ENCODE results near the gene B3GLCT. TPM values are rescaled to one million over a fixed set of nuclear protein-coding genes. Genes with fewer than 3 reads are reported as not detected.
A peak's percentile ranks its signal among the peaks of the same experiment; 100 is the strongest.

The B3GLCT gene
- total and polyA plus RNA-seq, 3 experiments from 2014 or later, result 5.2 to 10.4 (median 5.6) TPM

DNA sequence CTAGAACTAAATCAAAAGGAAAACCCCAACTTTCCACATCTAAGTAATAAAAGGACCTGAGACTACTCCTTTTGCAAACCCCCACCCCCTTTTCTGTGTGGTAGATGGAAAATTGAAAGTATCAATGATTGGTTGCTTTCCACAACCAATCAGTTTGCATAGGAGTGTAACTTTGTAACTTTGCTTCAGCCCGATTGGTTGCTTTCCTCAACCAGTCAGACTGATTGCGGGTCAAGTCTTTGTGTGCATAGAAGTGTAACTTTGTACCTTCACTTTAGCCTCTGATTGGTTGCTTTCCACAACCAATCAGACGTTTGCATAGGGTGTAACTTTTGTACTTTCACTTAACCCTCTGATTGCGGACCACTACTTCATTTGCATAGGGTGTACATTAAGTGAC lies 8.0 kb upstream of the B3GLCT start:
- H3K4me3 ChIP-seq (ENCODE audit: low read length), result no peak overlapping the region
- DNase-seq, result no peak
- H3K27me3 ChIP-seq (ENCODE audit: insufficient read depth, low read length, poor library complexity, severe bottlenecking), result no peaks in the 10 kb centered on the region
- no peaks in the 10 kb centered on the region for H3K9me3 ChIP-seq (ENCODE audit: low read length)
- H3K27ac ChIP-seq (ENCODE audit: low read depth, low read length), result no peak overlapping the region
- H3K9me3 Mint-ChIP-seq, result peaks cover 0 to 2% (median 0%) of the 10 kb centered on the region in 5 donors
- POLR2A ChIA-PET, result no interaction called here
- no peaks in the 10 kb centered on the region for H3K36me3 ChIP-seq (ENCODE audit: insufficient read depth, low read length)
- peaks cover 8 to 10% of the 10 kb centered on the region in 2 donors for H3K27me3 Mint-ChIP-seq
- H3K27ac Mint-ChIP-seq, result no peak overlapping the region
- no peaks in the 10 kb centered on the region for H3K4me1 ChIP-seq (ENCODE audit: insufficient read depth, low read length)
- H3K4me3 Mint-ChIP-seq, result no peak overlapping the region
- CTCF ChIA-PET, result no interaction called here
- H3K36me3 Mint-ChIP-seq, result peaks cover 0 to 1% (median 0%) of the 10 kb centered on the region in 3 donors
- H3K4me1 Mint-ChIP-seq, result no peaks in the 10 kb centered on the region

DNA sequence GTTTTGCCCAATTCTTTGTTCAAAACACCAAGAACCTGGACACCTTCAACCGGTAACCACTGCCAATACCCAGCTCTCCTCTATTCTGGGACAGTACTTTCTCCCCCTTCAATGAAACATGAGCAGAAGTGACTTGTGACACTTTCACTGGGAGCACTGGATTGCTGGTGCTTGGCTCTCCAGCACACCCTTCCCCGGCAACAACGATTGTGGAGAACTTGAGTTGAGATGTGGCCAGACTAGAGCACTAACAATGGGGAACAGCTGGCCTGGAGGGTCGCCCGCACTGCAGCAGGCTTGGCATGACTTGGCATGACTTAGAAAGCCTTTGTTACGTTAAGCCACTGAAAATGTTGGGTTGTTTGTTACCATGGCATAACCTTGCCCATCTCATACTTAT lies 7.5 kb upstream of the B3GLCT start:
- POLR2A ChIA-PET, result no interaction called here
- no peak overlapping the region for H3K27ac Mint-ChIP-seq
- peaks cover 0 to 1% (median 0%) of the 10 kb centered on the region in 5 donors for H3K9me3 Mint-ChIP-seq
- Histone ChIP-seq H3K9me3 (ENCODE audit: low read length) (no peaks in the 10 kb centered on the region), H3K4me1 (ENCODE audit: insufficient read depth, low read length) (no peaks in the 10 kb centered on the region), H3K36me3 (ENCODE audit: insufficient read depth, low read length) (no peaks in the 10 kb centered on the region), H3K4me3 (ENCODE audit: low read length) (no peak overlapping the region), H3K27me3 (ENCODE audit: insufficient read depth, low read length, poor library complexity, severe bottlenecking) (no peaks in the 10 kb centered on the region), H3K27ac (ENCODE audit: low read depth, low read length) (no peak overlapping the region)
- no peak for DNase-seq
- H3K27me3 Mint-ChIP-seq, result peaks cover 6% of the 10 kb centered on the region in 2 donors
- peaks cover 0 to 1% (median 0%) of the 10 kb centered on the region in 3 donors for H3K36me3 Mint-ChIP-seq
- no peaks in the 10 kb centered on the region for H3K4me1 Mint-ChIP-seq
- CTCF ChIA-PET, result no interaction called here
- no peak overlapping the region for H3K4me3 Mint-ChIP-seq

DNA sequence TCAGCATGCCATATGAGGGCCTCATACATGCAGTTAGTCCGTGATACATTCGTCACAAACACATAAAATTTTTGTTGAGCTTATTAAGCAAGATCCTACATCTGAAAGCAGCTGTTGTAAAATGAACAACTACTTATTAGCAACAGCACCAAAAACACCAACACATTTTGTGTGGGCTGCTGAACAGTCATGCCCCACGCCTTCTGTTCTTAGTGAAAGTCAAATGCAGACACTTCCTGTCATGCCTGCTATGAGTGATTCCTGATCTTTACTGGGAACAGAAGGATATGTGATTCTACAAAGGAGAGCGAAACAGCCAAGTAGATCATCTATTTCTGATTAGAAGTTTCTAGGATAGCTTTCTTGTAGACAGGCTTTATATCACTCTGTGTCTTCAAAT lies 4.2 kb upstream of the B3GLCT start:
- Histone ChIP-seq H3K27me3 (ENCODE audit: insufficient read depth, low read length, poor library complexity, severe bottlenecking) (no peaks in the 10 kb centered on the region), H3K4me3 (ENCODE audit: low read length) (no peak overlapping the region)
- no peak overlapping the region for H3K27ac Mint-ChIP-seq

DNA sequence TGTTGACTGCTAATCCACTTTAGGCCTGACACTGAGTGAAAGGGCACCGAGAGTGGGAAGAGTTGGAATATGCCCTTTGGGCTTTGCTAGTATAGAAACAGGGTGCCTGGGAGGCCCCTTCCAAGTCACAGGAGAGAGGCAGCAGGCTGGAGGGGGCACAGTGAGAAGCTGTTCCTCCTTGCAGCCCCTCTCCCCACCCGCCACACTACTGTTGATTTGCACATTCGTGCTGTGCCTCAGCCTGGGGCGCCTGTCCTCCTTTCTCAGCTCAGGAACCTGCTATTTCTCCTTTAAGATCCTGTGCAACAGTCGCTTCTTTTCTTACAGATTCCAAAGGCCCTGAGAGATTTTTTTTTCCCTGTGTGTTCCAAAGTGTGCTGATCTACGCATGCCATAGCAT lies 2.8 kb upstream of the B3GLCT start:
- Histone ChIP-seq H3K4me1 (ENCODE audit: insufficient read depth, low read length) (peaks cover 10% of the 10 kb centered on the region), H3K36me3 (ENCODE audit: insufficient read depth, low read length) (no peaks in the 10 kb centered on the region), H3K27ac (ENCODE audit: low read depth, low read length) (no peak overlapping the region), H3K4me3 (ENCODE audit: low read length) (no peak overlapping the region), H3K27me3 (ENCODE audit: insufficient read depth, low read length, poor library complexity, severe bottlenecking) (no peaks in the 10 kb centered on the region), H3K9me3 (ENCODE audit: low read length) (no peaks in the 10 kb centered on the region)
- peak overlapping the region in 1 of 7 donors; percentile 15 for H3K4me3 Mint-ChIP-seq
- H3K27me3 Mint-ChIP-seq, result peaks cover 0 to 2% of the 10 kb centered on the region in 2 donors
- H3K9me3 Mint-ChIP-seq, result no peaks in the 10 kb centered on the region
- ChIA-PET POLR2A (no interaction called here), CTCF (no interaction called here)
- H3K36me3 Mint-ChIP-seq, result peaks cover 0 to 1% (median 0%) of the 10 kb centered on the region in 3 donors
- peaks cover 14 to 20% (median 16%) of the 10 kb centered on the region in 3 donors for H3K4me1 Mint-ChIP-seq
- peak overlapping the region in 2 of 8 donors; percentile 31 to 36 for H3K27ac Mint-ChIP-seq
- DNase-seq, result no peak

More for the DNA sequence above, 4.2 kb upstream of the B3GLCT start:
- Mint-ChIP-seq H3K4me1 (peaks cover 4 to 10% (median 8%) of the 10 kb centered on the region in 3 donors), H3K4me3 (no peak overlapping the region), H3K36me3 (peaks cover 0 to 1% (median 0%) of the 10 kb centered on the region in 3 donors), H3K27me3 (peaks cover 2 to 4% of the 10 kb centered on the region in 2 donors), H3K9me3 (no peaks in the 10 kb centered on the region)
- Histone ChIP-seq H3K9me3 (ENCODE audit: low read length) (no peaks in the 10 kb centered on the region), H3K36me3 (ENCODE audit: insufficient read depth, low read length) (no peaks in the 10 kb centered on the region), H3K4me1 (ENCODE audit: insufficient read depth, low read length) (peaks cover 4% of the 10 kb centered on the region), H3K27ac (ENCODE audit: low read depth, low read length) (no peak overlapping the region)
- CTCF ChIA-PET, result no interaction called here
- POLR2A ChIA-PET, result no interaction called here
- DNase-seq, result no peak

- H3K9me3 ChIP-seq (ENCODE audit: low read length), result no peaks in the 10 kb centered on the region
- POLR2A ChIA-PET, result no interaction called here
- no peak overlapping the region for H3K4me3 ChIP-seq (ENCODE audit: low read length)
- no peaks in the 10 kb centered on the region for H3K27me3 ChIP-seq (ENCODE audit: insufficient read depth, low read length, poor library complexity, severe bottlenecking)
- CTCF ChIA-PET, result no interaction called here
- no peak overlapping the region for H3K27ac ChIP-seq (ENCODE audit: low read depth, low read length)
- Mint-ChIP-seq H3K4me1 (peaks cover 14 to 20% (median 16%) of the 10 kb centered on the region in 3 donors), H3K27me3 (peaks cover 0 to 2% of the 10 kb centered on the region in 2 donors), H3K36me3 (peaks cover 0 to 1% (median 0%) of the 10 kb centered on the region in 3 donors), H3K27ac (peak overlapping the region in 5 of 8 donors; percentile 29 to 92 (median 45)), H3K9me3 (no peaks in the 10 kb centered on the region), H3K4me3 (peak overlapping the region in 5 of 7 donors; percentile 10 to 61 (median 45))
- H3K4me1 ChIP-seq (ENCODE audit: insufficient read depth, low read length), result peaks cover 10% of the 10 kb centered on the region
- no peak for DNase-seq
- no peaks in the 10 kb centered on the region for H3K36me3 ChIP-seq (ENCODE audit: insufficient read depth, low read length)
These were observed 1.3 kb upstream of the B3GLCT start for GRCh38 chr13:31198519-31198918.

GRCh38 chr13:31199527-31199848 lies 287 bp upstream of the B3GLCT start:
- H3K27ac ChIP-seq (ENCODE audit: low read depth, low read length), result peak overlapping the region; percentile 83
- H3K27ac Mint-ChIP-seq, result peak overlapping the region; percentile 65 to 98 (median 92)
- peak overlapping the region; percentile 78 to 92 (median 82) for H3K4me3 Mint-ChIP-seq
- ChIA-PET POLR2A (interaction anchor here (1.2 to 1.5 kb wide), 3 partner anchors 10 to 39 kb away, joined by 3 to 10 read pairs (median 6); partner anchors contain the start of gene HSPH1), CTCF (interaction anchor here (0.7 to 1.4 kb wide), 10 partner anchors 10 to 225 kb away, joined by 3 to 5 read pairs (median 3); no protein-coding TSS in a partner anchor)
- H3K27me3 ChIP-seq (ENCODE audit: insufficient read depth, low read length, poor library complexity, severe bottlenecking), result no peaks in the 10 kb centered on the region
- peaks cover 18 to 23% (median 19%) of the 10 kb centered on the region in 3 donors for H3K4me1 Mint-ChIP-seq
- no peaks in the 10 kb centered on the region for H3K9me3 ChIP-seq (ENCODE audit: low read length)
- no peaks in the 10 kb centered on the region for H3K9me3 Mint-ChIP-seq
- peak overlapping the region; percentile 22 for H3K4me3 ChIP-seq (ENCODE audit: low read length)
- peaks cover 0 to 2% of the 10 kb centered on the region in 2 donors for H3K27me3 Mint-ChIP-seq
- H3K36me3 ChIP-seq (ENCODE audit: insufficient read depth, low read length), result no peaks in the 10 kb centered on the region
- H3K4me1 ChIP-seq (ENCODE audit: insufficient read depth, low read length), result peaks cover 10% of the 10 kb centered on the region
- no peak for DNase-seq
- H3K36me3 Mint-ChIP-seq, result peaks cover 0 to 1% (median 0%) of the 10 kb centered on the region in 3 donors

GRCh38 chr13:31200637-31200971 lies 829 bp downstream of the B3GLCT start:
- peak in 2 of 5 donors; percentile 20 to 40 for DNase-seq
- H3K27me3 ChIP-seq (ENCODE audit: insufficient read depth, low read length, poor library complexity, severe bottlenecking), result no peaks in the 10 kb centered on the region
- Mint-ChIP-seq H3K27me3 (no peaks in the 10 kb centered on the region), H3K4me1 (peaks cover 25 to 29% (median 26%) of the 10 kb centered on the region in 3 donors), H3K36me3 (peaks cover 0 to 1% (median 0%) of the 10 kb centered on the region in 3 donors), H3K9me3 (no peaks in the 10 kb centered on the region), H3K4me3 (peak overlapping the region; percentile 79 to 90 (median 85)), H3K27ac (peak overlapping the region in 7 of 8 donors; percentile 86 to 95 (median 94))
- H3K9me3 ChIP-seq (ENCODE audit: low read length), result no peaks in the 10 kb centered on the region
- peak overlapping the region; percentile 41 for H3K4me3 ChIP-seq (ENCODE audit: low read length)
- CTCF ChIA-PET, result interaction anchor here (0.9 to 1.4 kb wide), 3 partner anchors 11 to 19 kb away, joined by 3 to 4 read pairs (median 3); no protein-coding TSS in a partner anchor
- no peaks in the 10 kb centered on the region for H3K36me3 ChIP-seq (ENCODE audit: insufficient read depth, low read length)
- POLR2A ChIA-PET, result interaction anchor here (0.7 to 1.3 kb wide), 4 partner anchors 9 to 41 kb away, joined by 3 to 4 read pairs (median 4); partner anchors contain the start of gene HSPH1
- peak overlapping the region; percentile 83 for H3K27ac ChIP-seq (ENCODE audit: low read depth, low read length)
- H3K4me1 ChIP-seq (ENCODE audit: insufficient read depth, low read length), result peaks cover 10% of the 10 kb centered on the region

DNA sequence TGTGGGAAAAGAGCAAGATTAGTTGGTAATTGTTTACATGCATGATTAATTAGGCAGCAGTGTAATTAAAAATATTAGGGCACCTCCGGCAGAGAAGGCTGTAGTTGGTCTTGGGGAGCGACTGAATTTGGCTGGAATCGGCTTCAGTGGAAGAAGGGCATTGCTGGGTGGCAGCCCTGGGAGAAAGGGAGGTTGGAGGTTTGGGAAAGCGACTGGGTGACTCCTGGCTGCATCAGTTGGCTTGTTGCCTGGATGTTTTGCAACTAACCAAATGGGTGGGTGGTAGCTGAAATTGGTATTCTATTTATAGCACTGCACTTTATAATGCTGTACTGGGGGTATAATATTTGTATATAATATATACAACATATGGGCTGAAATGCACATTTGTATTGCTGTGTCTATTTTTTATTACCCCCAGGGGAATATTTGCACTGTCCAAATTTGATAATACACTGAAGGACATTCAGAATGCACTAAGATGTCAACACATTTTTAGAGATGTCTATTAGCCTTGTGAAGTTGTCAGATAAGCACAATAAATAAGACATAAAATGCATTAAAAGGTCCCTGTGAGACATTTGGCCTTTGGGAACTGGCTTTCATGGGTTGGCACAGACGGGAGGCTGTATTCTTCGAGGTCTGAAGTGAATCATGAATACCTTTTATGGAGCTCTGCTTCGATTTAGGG lies 1.7 kb downstream of the B3GLCT start:
- Mint-ChIP-seq H3K9me3 (no peaks in the 10 kb centered on the region), H3K27ac (peak overlapping the region; percentile 79 to 95 (median 92)), H3K27me3 (no peaks in the 10 kb centered on the region), H3K4me1 (peaks cover 25 to 29% (median 26%) of the 10 kb centered on the region in 3 donors), H3K36me3 (peaks cover 0 to 1% (median 0%) of the 10 kb centered on the region in 3 donors), H3K4me3 (peak overlapping the region; percentile 79 to 90 (median 85))
- H3K36me3 ChIP-seq (ENCODE audit: insufficient read depth, low read length), result no peaks in the 10 kb centered on the region
- H3K27ac ChIP-seq (ENCODE audit: low read depth, low read length), result no peak overlapping the region
- DNase-seq, result no peak
- POLR2A ChIA-PET, result interaction anchor here (0.6 to 0.9 kb wide), 4 partner anchors 27 to 42 kb away, joined by 3 to 6 read pairs (median 4); partner anchors contain the start of gene HSPH1
- H3K4me1 ChIP-seq (ENCODE audit: insufficient read depth, low read length), result peaks cover 10% of the 10 kb centered on the region
- CTCF ChIA-PET, result interaction anchor here (0.9 kb wide), 1 partner anchor 18 kb away, joined by 3 read pairs; no protein-coding TSS in a partner anchor
- H3K4me3 ChIP-seq (ENCODE audit: low read length), result peak overlapping the region; percentile 41
- H3K27me3 ChIP-seq (ENCODE audit: insufficient read depth, low read length, poor library complexity, severe bottlenecking), result no peaks in the 10 kb centered on the region
- no peaks in the 10 kb centered on the region for H3K9me3 ChIP-seq (ENCODE audit: low read length)
